GM18502 (cell line): ENCODE measurements around the gene CDC42EP5.
"Not testable (repeated sequence)": the region's sequence is repeated elsewhere in the genome, so short reads cannot be mapped to it uniquely, and the experiment has no call there.

ENCODE experiments used
- ATAC-seq: cut with Tn5 transposase; IDR thresholded peaks from one replicate; pipeline ENCODE4 v1.9.1; 2021; ENCODE audit warnings: mild to moderate bottlenecking; ENCODE audit not compliant: unreplicated experiment, poor library complexity

Gene CDC42EP5

DNA sequence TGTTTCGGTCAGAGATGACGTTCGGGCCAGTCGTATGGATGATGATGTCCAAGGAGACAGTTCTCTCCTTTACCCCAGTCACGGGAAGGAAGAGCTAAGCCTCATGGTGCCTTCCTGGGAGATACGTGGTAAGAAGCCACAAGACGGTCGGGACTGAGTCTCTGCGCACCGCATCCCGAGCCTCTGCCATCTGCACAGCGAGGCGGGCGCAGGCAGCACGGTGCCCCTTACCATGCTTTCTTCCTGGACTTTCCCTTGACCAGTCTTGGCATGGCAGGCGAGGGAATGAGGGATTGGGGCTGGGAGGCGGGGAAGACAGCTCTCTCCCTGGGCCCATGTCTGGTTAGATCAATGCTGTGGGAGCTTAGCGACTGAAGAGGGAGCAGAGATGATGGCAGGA is 19.5 kb upstream of the CDC42EP5 start:
- ATAC-seq = no peak

DNA sequence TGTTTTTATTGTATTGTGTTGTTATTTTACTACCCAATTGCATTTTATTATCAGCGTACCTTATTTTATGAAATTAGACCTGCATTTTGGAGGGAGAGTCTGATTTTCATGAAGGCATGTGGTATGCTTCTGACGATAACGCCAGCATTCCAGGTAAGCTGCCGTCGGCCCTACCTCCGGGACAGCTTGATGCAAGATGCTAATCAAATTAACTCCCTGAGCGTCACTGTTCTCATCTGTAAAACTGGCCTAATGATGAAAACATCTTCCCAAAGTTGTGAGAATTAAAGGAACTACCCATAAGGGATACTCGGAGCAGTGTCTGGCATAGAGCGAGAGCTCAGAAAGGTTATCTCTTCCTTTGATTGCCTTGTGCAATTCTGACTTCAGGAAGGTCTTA is 16.7 kb upstream of the CDC42EP5 start:
- no peak for ATAC-seq

DNA sequence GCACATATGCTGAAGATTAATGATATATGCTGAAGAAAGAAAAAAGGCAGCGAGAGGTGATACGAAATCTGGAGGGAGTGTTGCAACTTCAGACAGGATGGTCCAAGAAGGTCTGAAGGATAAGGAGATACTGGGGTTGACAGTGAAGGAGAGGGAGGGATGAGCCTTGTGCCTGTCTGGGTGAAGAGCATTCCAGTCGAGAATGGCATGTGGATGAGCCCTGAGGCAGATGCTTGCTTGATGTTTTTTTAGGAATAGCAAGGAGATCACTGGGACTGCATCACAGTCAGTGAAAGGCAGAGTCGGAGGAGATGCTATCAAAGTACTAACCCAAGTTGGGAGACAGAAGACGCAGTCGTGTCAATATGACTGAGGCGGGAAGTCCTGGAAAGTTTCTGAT is 16.2 kb upstream of the CDC42EP5 start:
- no peak for ATAC-seq

DNA sequence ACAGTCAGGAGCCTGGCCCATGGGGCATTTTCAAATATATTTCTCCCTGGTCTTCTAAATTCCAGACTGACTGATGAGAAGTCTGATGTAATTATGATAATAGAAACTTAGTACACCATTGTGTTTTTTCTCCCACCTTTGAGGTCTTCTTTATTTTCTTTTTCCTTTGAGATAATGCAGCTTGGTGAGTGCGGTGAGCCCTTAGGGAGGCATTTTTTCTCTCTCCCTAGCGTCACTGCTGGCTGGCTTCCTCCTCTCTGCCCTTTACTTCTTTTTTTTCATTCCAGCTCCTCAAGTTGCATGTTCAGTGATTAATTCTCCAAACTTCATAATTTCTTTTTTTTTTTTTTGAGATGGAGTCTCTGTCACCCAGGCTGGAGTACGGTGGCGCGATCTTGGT is 12.8 kb upstream of the CDC42EP5 start:
- ATAC-seq = no peak

DNA sequence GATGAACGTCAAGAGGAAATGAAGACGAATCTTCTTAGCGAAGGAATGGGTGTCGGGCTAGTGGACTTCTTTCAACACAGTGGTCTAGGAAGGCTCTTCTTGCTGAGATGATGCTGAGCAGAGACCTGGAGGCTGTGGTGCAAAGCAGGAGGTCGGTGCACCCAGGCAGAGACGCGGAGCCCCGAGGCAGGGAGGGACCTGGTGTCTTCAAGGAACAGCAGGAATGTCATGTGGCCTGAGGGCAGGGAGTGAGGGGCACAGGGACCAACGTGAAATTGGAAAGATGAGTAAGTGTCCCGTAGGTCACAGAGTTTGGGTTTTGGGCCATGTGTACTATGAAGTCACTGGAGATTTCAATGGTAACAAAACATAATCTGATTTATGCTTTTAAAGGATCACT is 11.4 kb upstream of the CDC42EP5 start:
- ATAC-seq = no peak

DNA sequence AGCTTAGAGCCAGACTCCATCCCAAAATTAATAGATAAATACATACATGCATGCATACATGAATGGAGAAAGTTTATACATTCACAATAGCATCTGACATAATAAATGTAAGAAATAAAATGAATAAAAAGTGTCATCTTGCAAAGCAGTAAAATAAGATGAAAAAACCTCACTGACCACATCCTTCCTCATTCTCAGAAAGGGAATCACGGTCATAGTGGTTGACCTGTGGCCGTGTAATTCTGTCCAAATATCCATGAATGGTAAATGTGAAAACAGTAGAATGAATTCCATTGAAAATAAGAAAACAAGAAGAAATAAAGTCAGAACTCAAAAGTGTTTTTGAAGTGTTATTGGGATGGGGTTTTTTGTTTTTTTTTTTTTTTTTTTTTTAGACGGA is 9.8 kb upstream of the CDC42EP5 start:
- no peak for ATAC-seq

DNA sequence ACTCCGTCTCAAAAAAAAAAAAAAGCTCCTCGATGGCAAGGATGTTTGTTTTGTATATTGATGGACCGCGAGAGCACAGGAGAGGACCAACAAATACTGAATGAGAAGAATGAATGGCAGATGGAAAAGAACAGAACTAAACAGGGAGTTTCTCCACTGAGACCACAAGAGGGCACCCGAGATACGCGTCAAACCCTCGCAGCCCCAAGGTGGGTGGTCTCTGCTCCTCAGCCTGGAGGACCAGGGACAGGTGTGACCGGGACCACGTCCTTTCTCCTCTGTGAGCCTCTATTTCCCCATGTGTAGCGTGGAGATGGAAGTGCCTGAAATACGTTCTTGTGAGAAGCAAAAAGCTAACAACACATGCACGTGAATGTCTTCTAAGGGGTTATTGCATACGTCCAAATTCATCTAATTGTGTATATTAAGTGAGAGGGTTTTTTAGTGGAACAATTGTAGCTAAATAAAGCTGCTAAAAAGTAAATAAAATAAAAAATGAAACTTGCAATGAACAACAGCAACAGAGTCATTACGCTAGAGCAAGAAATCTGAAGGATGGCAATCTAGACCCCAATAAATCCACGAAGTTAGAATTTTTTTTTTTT is 8.3 kb upstream of the CDC42EP5 start:
- ATAC-seq = no peak

DNA sequence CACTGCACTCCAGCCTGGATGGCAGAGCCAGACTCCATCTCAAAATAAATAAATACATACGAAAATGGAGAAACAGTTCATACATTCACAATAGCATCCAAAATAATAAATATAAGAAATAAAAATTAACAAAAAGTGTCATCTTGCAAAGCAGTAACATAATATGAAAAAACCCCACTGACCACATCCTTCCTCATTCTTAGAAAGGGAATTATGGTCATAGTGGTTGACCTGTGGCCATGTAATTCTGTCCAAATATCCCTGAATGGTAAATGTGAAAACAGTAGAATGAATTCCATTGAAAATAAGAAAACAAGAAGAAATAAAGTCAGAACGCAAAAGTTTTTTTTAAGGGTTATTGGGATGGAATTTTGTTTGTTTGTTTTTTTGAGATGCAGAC is 7.0 kb upstream of the CDC42EP5 start:
- ATAC-seq = no peak

DNA sequence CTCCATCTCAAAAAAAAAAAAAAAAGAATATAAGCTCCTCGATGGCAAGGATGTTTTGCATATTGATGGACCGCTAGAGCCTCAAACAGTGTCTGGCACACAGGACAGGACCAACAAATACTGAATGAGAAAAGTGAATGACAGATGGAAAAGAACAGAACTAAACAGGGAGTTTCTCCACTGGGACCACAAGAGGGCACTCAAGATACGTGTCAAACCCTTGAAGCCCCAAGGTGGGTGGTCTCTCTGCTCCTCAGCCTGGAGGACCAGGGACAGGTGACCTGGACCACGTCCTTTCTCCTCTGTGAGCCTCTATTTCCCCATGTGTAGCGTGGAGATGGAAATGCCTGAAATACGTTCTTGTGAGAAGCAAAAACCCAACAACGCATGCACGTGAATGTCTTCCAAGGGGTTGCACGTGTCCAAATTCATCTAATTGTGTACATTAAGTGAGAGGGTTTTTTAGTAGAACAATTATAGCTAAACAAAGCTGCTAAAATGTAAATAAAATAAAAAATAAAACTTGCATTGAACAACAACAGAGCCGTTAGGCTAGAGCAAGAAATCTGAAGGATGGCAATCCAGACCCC is 5.7 kb upstream of the CDC42EP5 start:
- ATAC-seq = no peak

DNA sequence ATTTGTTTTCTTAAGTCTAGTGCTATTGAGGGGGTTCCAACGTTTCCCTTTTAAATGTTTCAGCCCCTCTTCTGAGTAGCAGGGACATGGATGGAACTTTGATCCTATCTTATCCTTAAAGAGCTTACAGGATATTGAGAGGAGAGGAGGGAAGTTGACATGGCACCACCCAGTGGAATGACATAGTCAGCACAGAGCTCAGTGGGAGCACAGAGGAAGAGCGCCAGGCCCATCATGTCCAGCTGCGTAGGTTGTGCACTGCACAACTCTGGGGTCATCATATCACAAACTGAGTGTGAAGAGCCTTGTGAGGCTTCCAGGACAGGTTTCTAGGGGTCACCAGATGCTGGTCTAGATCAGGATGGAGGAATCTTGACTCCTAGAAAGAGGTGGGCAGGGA is 4.6 kb upstream of the CDC42EP5 start:
- no peak for ATAC-seq

DNA sequence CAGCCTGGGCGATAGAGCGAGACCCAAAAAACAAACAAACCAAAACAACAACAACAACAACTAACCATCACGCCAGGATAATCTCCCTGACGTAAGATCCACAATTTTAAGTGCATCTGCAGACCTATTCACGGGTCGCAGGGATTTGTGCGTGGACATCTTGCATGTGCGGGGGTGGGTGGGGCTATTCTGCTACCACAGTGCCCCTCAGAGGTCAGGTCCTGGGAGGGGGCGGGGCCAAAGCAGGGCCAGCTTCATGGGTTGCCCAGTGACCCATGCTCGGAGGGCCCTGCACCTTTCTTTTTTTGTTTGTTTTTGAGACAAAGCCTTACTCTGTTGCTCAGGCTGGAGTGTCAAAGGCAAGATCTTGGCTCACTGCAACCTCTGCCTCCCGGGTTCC is 2.6 kb upstream of the CDC42EP5 start:
- ATAC-seq = no peak

DNA sequence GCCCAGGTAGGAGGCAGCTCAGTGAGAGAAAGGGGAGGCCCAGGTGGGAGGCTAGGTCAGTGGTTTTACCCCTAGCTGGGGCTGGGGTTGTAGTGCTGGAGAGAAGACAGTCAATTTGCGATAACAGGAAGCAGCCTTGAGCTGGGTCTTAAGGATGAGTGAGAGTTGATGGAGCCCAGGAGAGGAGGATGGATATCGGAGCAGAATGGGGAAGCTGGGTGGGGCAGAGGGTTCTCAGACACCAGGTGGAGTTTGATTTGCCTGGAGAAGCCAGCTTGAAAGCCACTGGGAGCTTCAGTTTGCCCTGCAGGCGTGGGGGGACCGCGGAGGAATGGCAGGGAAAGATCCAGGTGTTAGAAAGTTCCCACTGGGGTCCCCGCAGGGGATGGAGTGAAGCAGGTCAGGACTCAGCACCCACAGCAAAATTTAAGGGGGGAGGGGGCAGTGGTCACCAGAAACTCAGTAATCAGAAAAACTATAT is 836 bp upstream of the CDC42EP5 start:
- no peak for ATAC-seq

DNA sequence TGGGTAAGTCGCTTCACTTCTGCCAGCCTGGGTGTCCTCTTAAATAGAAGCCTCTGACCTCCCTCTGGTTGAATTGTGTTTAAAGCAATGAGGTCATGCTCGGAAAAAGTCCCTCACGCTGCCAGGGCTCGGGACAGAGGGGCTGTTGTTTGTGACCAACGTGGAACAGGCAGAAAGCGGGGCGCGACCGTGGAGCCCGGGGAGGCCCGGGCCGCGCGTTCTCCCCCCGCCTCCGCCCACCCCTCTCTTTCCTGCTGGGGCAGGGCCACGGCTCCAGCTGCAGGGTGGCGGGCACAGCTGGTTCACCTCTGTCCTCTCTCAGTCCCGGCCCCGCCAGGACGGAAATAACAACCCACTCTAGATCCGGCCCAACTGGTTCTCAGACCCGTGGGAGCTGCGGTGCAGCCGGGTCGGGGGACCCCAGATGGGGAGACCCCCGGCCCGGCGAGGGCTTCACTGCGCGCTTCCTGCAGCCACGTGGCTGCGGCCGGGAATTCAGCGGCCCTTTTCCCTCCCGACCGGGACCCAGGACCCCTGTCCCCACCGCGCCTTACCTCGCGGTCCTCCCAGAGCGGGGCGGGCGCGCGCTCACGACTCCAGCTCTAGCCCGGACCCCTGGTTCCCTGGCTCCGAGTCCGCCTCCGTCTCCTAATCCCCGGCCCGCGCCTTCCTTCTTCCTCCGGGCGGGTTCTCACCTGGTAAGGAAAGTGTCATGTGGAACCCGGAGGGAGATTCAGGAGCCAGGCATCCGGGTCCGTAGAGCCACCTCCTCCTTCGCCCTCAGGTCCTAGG is 1.9 kb downstream of the CDC42EP5 start:
- no peak for ATAC-seq

DNA sequence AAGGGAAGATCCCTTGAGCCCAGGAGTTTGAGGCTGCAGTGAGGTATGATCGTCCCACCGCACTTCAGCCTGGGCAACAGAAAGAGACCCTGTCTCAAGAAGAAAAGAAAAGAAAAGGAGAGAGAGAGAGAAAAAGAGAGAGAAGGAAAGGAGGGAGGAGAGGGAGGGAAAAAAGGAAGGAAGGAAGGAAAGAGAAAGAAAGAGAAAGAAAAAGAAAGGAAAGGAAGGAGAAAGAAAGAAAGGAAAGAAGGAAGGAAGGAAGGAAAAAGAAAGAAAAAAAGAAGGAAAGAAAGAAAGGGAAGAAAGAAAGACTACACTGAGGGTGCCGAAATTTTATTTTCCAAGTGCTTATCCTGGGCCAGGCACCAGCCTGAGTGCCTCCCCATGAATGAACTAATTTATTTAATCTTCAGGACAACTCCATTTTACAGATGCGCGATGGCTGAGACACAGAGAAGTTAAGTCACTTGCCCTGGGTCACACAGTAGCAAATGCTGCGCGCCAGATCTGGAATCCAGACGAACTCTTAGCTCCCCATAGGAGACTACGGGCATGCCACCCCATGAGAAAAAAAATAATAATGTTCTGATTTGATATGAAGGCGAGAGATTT is 2.7 kb downstream of the CDC42EP5 start:
- ATAC-seq = no peak

DNA sequence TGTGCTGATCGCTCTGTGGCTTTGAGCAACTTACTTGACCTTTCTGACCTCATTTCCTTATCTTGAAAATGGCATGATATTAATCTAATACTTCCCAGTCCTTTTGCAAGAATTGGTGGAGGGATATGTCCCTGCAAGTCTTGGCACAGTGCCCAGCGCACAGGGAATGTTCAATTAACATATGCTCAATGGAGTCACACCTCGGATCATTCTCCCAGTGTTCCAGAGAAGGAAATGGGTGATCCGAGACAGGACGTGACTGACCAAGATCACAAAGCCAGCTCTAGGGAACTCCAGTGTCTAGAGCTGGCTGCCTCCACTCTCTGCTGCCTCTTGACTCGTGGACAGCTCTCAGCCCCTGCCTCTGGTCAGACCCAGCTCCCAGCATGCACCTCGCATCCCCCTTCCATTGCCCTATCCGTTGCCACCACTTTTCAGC is 3.6 kb downstream of the CDC42EP5 start:
- ATAC-seq = no peak

DNA sequence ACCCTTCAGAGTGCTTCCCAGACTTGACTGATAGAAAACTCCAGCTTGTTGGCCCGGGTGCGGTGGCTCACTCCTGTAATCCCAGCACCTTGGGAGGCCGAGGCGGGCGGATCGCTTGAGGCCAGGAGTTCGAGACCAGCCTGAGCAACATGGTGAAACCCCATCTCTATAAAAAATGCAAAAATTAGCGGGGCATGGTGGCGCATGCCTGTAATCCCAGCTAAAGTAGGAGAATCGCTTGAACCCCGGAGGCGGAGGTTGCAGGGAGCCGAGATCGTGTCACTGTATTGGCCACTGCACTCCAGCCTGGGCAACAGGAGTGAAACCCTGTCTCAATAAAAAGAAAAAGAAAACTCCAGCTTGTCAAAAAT is 7.0 kb downstream of the CDC42EP5 start:
- ATAC-seq = not testable (repeated sequence)

DNA sequence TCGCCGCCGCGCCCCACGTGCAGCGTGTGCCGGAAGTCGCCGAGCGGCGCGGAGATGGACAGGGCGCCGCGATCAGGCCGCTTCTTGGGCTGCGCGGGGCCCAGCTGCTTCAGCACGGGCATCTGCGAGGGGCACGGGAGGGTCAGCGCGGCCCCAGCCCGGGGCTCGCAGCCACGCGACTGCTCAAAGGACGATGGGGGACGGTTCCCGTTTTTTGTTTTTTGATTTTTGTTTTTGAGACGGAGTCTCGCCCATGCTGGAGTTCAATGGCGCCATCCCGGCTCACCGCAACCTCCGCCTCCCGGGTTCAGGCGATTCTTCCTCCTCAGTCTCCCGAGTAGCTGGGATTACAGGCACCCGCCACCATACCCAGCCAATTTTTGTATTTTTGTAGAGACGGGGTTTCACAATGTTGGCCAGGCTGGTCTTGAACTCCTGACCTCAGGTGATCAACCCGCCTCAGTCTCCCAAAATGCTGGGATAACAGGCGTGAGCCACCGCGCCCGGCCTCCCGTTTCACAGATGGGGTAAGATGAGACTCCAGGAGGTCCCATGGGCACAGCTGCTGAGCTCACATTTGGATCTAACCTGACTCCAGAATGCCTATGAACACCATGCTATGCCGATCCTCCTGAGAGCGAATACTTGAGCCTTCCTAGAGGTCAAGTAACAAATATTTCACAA is 7.5 kb downstream of the CDC42EP5 start:
- ATAC-seq = no peak

DNA sequence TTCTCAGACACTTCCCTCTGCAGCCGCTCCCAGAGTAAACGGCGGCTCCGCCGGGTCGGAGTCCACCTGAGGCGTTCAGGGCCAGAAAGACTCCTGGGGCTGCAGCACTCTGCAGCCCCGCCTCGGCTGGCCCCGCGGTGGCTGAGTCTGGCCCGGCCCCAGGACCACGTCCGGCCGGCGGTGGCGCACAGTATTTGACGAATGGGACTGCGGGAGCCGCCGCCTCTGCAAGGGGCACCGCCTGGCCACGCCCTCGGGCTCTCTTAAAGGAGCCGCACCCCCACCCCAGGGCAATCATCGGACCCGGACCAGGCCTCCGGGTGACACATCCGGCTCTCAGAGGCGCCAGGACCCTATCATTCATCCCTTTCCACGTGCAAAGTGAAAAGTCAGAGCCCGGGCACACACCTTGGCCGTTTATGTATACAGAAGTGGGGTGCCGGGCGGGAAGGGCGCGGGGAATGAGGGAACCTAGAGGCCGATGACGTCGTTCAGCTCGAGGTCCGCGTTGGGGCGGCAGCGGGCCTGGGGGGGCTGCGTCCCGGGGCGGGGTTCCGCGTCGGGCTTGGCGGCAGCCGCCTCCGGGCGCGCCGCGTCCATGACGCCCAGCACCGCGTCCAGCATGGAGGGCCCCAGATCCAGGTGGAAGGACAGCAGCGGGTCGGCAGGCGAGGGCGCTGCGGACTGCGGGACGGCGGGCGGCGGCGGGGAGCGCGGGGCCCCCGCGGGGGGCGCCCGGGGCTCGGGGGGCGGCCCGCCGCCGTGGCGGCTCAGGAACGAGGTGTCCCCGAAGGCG is 8.3 kb downstream of the CDC42EP5 start:
- ATAC-seq = peak; percentile 53

DNA sequence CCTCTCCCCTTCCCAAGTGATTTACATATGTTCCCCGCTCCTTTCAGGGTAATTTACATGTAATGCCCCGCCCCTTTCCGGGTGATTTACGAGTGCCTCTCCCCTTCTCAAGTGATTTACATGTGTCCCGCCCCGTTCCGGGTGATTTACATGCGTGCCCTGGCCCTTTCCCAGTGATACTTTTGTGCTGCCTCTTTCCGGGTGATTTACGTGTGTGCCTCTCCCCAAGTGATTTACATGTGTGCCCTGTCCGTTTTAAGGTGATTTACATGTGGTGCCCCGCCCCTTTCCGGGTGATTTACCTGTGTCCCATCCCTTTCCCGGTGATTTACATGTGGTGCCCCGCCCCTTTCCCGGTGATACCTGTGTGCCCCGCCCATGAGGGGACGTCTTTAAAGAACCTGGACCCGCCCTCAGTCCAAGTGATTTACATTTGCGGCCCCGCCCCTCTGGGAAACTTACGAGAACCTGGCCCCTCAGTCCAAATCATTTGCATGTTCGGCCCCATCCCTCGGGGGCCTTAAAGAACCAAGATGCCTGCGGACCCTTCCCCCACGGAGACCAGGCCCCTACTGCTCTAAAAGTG is 9.0 kb downstream of the CDC42EP5 start:
- peak; percentile 51 for ATAC-seq
